ENCODE data around the gene FABP1.

DNA sequence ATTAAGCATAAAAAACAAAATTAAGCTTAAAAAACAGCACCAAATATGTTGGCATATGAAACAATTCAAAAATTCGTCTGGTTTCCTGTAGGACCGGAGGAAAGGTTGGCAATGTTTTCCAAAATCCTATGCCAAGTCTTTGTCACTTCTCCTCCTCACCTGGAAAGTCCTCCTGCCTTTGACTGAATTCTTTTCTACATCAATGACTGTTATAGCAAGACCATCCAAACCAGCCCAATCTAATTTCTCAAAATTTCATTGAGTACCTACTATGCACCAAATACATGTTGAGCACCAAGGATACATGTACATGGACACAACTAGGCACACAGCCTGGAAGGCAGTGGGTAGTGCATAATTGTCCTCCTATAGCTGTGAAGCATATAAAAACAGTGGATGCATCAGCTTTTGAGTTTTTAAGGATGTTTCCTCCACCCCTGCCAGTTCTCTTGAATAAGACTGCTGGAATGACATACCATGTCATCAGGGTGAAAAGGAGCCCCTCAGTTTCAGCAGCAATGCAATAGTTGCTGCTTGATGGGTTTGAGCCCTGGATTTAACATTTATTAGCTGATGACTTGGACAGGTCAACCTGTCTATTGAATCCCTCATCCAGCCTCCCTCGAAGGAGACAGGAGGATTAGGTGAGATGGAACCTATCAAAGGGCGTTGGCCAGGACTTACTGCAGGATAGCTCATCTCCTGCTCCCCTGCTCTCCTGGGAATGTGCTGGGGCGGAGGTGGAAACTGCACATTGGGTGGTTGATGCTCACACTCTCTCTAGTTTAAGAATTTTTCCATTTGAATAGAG lies 4.5 kb downstream of the FABP1 start:
- TF ChIP-seq CEBPB (IDR thresholded peaks at IDR 0.05; ENCODE audit: low read depth, low read length), result no peak
- TF ChIP-seq, protein P1, sequence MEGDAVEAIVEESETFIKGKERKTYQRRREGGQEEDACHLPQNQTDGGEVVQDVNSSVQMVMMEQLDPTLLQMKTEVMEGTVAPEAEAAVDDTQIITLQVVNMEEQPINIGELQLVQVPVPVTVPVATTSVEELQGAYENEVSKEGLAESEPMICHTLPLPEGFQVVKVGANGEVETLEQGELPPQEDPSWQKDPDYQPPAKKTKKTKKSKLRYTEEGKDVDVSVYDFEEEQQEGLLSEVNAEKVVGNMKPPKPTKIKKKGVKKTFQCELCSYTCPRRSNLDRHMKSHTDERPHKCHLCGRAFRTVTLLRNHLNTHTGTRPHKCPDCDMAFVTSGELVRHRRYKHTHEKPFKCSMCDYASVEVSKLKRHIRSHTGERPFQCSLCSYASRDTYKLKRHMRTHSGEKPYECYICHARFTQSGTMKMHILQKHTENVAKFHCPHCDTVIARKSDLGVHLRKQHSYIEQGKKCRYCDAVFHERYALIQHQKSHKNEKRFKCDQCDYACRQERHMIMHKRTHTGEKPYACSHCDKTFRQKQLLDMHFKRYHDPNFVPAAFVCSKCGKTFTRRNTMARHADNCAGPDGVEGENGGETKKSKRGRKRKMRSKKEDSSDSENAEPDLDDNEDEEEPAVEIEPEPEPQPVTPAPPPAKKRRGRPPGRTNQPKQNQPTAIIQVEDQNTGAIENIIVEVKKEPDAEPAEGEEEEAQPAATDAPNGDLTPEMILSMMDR (conservative IDR thresholded peaks at IDR 0.05; ENCODE audit: low read depth, low read length), result no peak
- no peak for TF ChIP-seq POLR2A (IDR thresholded peaks at IDR 0.05; ENCODE audit: low read depth, low read length)
- TF ChIP-seq SMC3 (IDR thresholded peaks at IDR 0.05; ENCODE audit: low read depth, low read length), result no peak
- TF ChIP-seq, protein P2, sequence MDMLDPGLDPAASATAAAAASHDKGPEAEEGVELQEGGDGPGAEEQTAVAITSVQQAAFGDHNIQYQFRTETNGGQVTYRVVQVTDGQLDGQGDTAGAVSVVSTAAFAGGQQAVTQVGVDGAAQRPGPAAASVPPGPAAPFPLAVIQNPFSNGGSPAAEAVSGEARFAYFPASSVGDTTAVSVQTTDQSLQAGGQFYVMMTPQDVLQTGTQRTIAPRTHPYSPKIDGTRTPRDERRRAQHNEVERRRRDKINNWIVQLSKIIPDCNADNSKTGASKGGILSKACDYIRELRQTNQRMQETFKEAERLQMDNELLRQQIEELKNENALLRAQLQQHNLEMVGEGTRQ (IDR thresholded peaks at IDR 0.05; ENCODE audit: low read depth, low read length), result no peak
- TF ChIP-seq MXI1 (IDR thresholded peaks at IDR 0.05; ENCODE audit: borderline replicate concordance, low read depth, low read length), result no peak

All from IMR-90 (cell line).